ENCODE measurements around the gene DENND1B. TPM values are rescaled to one million over a fixed set of nuclear protein-coding genes. Genes with fewer than 3 reads are reported as not detected.

DENND1B gene
- total RNA-seq, 4 donors from 2014 or later, result 3.3 to 21.7 (median 8.9) TPM

DNA sequence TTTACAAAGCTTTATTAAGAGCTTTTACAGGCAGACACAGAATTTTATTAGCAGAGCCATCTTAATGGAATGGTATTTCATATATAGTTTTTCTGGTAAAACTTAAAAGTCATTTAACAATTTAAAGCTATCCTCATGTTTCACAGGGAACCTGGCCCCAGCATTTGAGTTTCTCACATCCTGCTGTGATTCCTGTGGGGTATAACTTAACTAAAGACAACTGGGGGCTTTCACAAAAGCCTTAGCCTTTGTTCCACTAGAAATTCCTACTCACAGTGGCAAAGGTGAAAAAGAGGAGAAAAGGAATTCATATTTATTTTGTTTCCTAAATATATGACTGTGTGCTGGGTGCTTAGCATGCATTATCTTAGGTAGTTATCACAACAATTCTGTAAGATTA lies 233.9 kb downstream of the DENND1B start:
- Histone ChIP-seq H3K36me3 (no peaks in the 10 kb centered on the region), H3K4me1 (no peaks in the 10 kb centered on the region), H3K27ac (no peak overlapping the region), H3K27me3 (no peaks in the 10 kb centered on the region), H3K9me3 (no peaks in the 10 kb centered on the region), H3K4me3 (no peak overlapping the region)
- TF ChIP-seq CTCF (IDR thresholded peaks at IDR 0.05 in 4 of 5, conservative IDR thresholded peaks at IDR 0.05 in 1 of 5) (no peak), POLR2A (IDR thresholded peaks at IDR 0.05) (no peak)
- ATAC-seq (no peak), DNase-seq (no peak)
- intact Hi-C loops (cut with DNase I; ENCODE audit: low total_unique reads) (no loop called here), in situ Hi-C loops (cut with MboI; ENCODE audit: low sequenced_read_pairs in 4 of 4) (no loop called here)

- H3K9me3 ChIP-seq, result no peaks in the 10 kb centered on the region
- H3K36me3 ChIP-seq, result no peaks in the 10 kb centered on the region
- H3K27me3 ChIP-seq, result no peaks in the 10 kb centered on the region
- in situ Hi-C loops (cut with MboI; ENCODE audit: low sequenced_read_pairs in 4 of 4) (loop anchor here in 2 of 4 donors (5.0 to 10.0 kb wide), 2 partner anchors 395 to 398 kb away; no protein-coding TSS in a partner anchor), intact Hi-C loops (cut with DNase I; ENCODE audit: low total_unique reads) (loop anchor here (5.0 kb wide), 1 partner anchor 395 kb away; no protein-coding TSS in a partner anchor)
- no peaks in the 10 kb centered on the region for H3K4me1 ChIP-seq
- no peak overlapping the region for H3K4me3 ChIP-seq
- TF ChIP-seq CTCF (IDR thresholded peaks at IDR 0.05 in 4 of 5, conservative IDR thresholded peaks at IDR 0.05 in 1 of 5) (peak; percentile 33 to 77 (median 47)), POLR2A (IDR thresholded peaks at IDR 0.05) (no peak)
- no peak for ATAC-seq
- no peak overlapping the region for H3K27ac ChIP-seq
- no peak for DNase-seq
Observed at GRCh38 chr1:197526736-197527371, 248.4 kb downstream of the DENND1B start.

DNA sequence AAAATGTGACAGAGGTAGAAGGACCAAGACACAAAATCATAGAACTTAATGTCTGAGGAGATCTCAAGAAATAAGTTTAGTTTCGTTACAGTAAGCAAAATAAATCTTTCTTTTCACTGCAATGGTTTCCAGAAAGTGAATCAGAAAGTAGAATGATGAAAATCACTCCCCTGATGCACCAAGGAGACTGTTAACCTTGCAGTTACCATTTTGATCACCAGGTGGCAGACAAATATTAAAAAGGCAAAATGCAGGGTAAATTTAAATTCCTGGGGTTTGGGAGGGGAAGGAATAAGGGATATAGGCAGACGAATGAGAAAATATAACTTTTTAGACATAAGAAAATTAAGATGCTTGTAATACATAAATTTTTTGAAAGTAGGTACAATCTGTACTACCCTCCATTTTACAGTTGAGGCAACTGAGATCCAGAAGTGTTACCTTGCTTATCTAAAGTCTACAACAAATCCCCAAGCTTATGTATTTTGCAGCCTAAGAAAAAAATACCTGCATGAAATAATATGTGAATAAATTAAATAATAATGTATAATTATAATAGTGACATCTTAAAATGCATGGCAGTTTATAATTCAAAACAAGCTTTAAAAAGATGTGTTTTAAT lies 254.1 kb downstream of the DENND1B start:
- no peaks in the 10 kb centered on the region for H3K36me3 ChIP-seq
- DNase-seq, result no peak
- TF ChIP-seq POLR2A (IDR thresholded peaks at IDR 0.05) (no peak), CTCF (IDR thresholded peaks at IDR 0.05 in 4 of 5, conservative IDR thresholded peaks at IDR 0.05 in 1 of 5) (peak in 2 of 5 experiments; percentile 23 to 48)
- no peaks in the 10 kb centered on the region for H3K9me3 ChIP-seq
- H3K27me3 ChIP-seq, result no peaks in the 10 kb centered on the region
- in situ Hi-C loops (cut with MboI; ENCODE audit: low sequenced_read_pairs in 4 of 4) (loop anchor here in 1 of 4 donors (10.0 kb wide), 1 partner anchor 404 kb away; no protein-coding TSS in a partner anchor), intact Hi-C loops (cut with DNase I; ENCODE audit: low total_unique reads) (loop anchor here (5.0 kb wide), 1 partner anchor 941 kb away; no protein-coding TSS in a partner anchor)
- H3K4me3 ChIP-seq, result no peak overlapping the region
- no peak overlapping the region for H3K27ac ChIP-seq
- H3K4me1 ChIP-seq, result no peaks in the 10 kb centered on the region
- ATAC-seq, result no peak

DNA sequence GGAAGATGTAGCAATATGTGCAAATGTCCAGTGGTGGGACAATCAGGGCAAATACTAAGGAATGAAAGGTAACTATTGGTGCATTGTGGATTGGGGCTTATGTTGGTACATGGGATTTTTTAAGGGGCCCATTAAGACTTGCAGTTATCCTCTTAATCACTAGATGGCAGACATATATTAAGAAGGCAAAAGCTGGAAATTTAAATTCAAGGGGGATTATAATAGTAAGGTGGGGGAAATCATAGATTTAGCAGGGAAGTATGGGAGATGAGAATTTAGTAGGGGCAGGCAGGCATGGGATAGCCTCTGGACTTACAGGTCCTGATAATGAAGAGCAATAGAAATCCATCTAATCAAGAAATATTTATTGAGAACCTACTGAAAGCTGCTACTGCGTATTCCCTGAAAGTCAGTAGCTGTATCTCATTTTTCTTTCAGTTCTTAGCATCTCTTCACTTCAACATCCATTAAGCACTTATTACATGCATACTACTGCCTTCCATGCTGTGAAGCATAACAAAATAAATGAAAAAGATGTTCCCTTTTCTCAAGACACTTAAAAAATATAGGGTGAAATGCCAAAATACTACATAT lies 255.4 kb downstream of the DENND1B start:
- in situ Hi-C loops (cut with MboI; ENCODE audit: low sequenced_read_pairs in 4 of 4), result loop anchor here in 1 of 4 donors (10.0 kb wide), 1 partner anchor 405 kb away; no protein-coding TSS in a partner anchor

More for the DNA sequence above, 255.4 kb downstream of the DENND1B start:
- ATAC-seq (no peak), DNase-seq (no peak)
- Histone ChIP-seq H3K27me3 (no peaks in the 10 kb centered on the region), H3K4me1 (no peaks in the 10 kb centered on the region), H3K9me3 (no peaks in the 10 kb centered on the region), H3K4me3 (no peak overlapping the region), H3K27ac (no peak overlapping the region), H3K36me3 (no peaks in the 10 kb centered on the region)
- TF ChIP-seq POLR2A (IDR thresholded peaks at IDR 0.05) (no peak), CTCF (IDR thresholded peaks at IDR 0.05 in 4 of 5, conservative IDR thresholded peaks at IDR 0.05 in 1 of 5) (peak in 1 of 5 experiments; percentile 17)
- intact Hi-C loops (cut with DNase I; ENCODE audit: low total_unique reads), result loop anchor here (5.0 kb wide), 1 partner anchor 942 kb away; no protein-coding TSS in a partner anchor
